ENCODE data around the gene PRR5L.

DNA sequence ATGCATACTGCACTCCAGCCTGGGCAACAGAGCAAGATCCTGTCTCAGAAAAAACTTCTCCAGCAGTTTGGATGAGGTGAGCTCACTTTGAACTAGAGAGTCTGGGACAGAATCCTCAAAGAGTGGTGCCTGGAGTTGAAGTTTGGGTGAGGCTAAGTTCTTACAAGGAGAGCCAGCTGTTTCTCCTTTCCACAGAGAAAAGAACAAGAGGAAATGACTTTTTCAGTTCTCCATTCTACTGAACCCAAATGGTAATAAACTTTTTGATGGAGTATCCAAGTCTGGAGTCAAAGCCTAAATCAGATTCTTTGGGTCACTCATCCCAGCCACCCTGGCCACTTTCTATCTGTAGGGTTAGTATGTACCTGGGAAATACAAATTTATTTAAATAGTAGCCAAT lies 111.3 kb downstream of the PRR5L start:
- TF ChIP-seq GATA3 (IDR thresholded peaks at IDR 0.05; ENCODE audit: low read depth, low read length) (no peak), GATA2 (IDR thresholded peaks at IDR 0.05; ENCODE audit: low read depth, low read length) (no peak)
